OCI-LY1 (cell line): ENCODE data around the gene GIGYF2.

Experiments
- H2AFZ ChIP-seq: fragments of 200-600 bp; sonication (generic), shearing (Covaris generic); 2 replicates; pipeline ENCODE4 v1.6.0; 2014; ENCODE audit warnings: antibody characterized with exemption, mild to moderate bottlenecking, low read length
- H3F3A ChIP-seq: fragments of 200-600 bp; sonication (generic), shearing (Covaris generic); 2 replicates; pipeline ENCODE4 v1.6.0; 2014; ENCODE audit warnings: mild to moderate bottlenecking, antibody characterized with exemption, low read length, moderate library complexity; ENCODE audit not compliant: insufficient read depth
- H3K27ac ChIP-seq: fragments of 200-600 bp; sonication (generic); 2 replicates; pipeline ENCODE4 v1.5.1; 2014; ENCODE audit warnings: low read length, mixed run types, mild to moderate bottlenecking, low read depth; ENCODE audit not compliant: poor library complexity, severe bottlenecking
- H3K27me3 ChIP-seq: fragments of 200-600 bp; sonication (generic); 2 replicates; pipeline ENCODE4 v1.6.0; 2014; ENCODE audit warnings: antibody characterized with exemption, mild to moderate bottlenecking, low read length, moderate library complexity; ENCODE audit not compliant: insufficient read depth
- H3K36me3 ChIP-seq: fragments of 200-600 bp; sonication (generic); 2 replicates; pipeline ENCODE4 v1.6.1; 2014; ENCODE audit warnings: mild to moderate bottlenecking, antibody characterized with exemption, low read length, moderate library complexity, mixed read lengths; ENCODE audit not compliant: insufficient read depth
- H3K4me1 ChIP-seq: fragments of 200-600 bp; sonication (generic); 2 replicates; pipeline ENCODE4 v1.5.1; 2014; ENCODE audit warnings: mild to moderate bottlenecking, low read length, moderate library complexity; ENCODE audit not compliant: insufficient read depth, severe bottlenecking
- H3K4me2 ChIP-seq: fragments of 200-600 bp; sonication (generic), shearing (Covaris generic); 2 replicates; pipeline ENCODE4 v1.6.1; 2014; ENCODE audit warnings: low read length
- H3K4me3 ChIP-seq: fragments of 200-600 bp; sonication (generic); 2 replicates; pipeline ENCODE4 v1.5.1; 2014; ENCODE audit warnings: low read length, low read depth, mild to moderate bottlenecking, mixed read lengths; ENCODE audit not compliant: poor library complexity, severe bottlenecking
- H3K79me2 ChIP-seq: fragments of 200-600 bp; shearing (Covaris generic); 2 replicates; pipeline ENCODE4 v1.6.1; 2016; ENCODE audit warnings: mixed run types, low read length, mixed read lengths; ENCODE audit not compliant: insufficient read depth
- H3K9ac ChIP-seq: fragments of 200-600 bp; sonication (generic), shearing (Covaris generic); 2 replicates; pipeline ENCODE4 v1.6.1; 2014; ENCODE audit warnings: mild to moderate bottlenecking, low read length, mixed read lengths
- H3K9me2 ChIP-seq: fragments of 200-600 bp; sonication (generic), shearing (Covaris generic); 2 replicates; pipeline ENCODE4 v1.6.1; 2014; ENCODE audit warnings: low read depth, mild to moderate bottlenecking, low read length, mixed read lengths
- H3K9me3 ChIP-seq: fragments of 200-600 bp; shearing (Covaris generic); 2 replicates; pipeline ENCODE4 v1.6.1; 2014; ENCODE audit warnings: low read length, mixed read lengths
- H4K20me1 ChIP-seq: fragments of 200-600 bp; sonication (generic), shearing (Covaris generic); 2 replicates; pipeline ENCODE4 v1.6.0; 2016; ENCODE audit warnings: mild to moderate bottlenecking, low read length; ENCODE audit not compliant: insufficient read depth
- EZH2 ChIP-seq: fragments of 200-600 bp; sonication (generic), shearing (Covaris generic); IDR thresholded peaks from 2 replicates; pipeline ENCODE4 v1.8.0; 2017; ENCODE audit warnings: borderline replicate concordance, mixed run types, mild to moderate bottlenecking, antibody characterized with exemption, low read length, moderate library complexity, mixed read lengths
- TF ChIP-seq, protein P1 (sequence below): fragments of 200-600 bp; sonication (generic), shearing (Covaris generic); IDR thresholded peaks from 2 replicates; pipeline ENCODE4 v1.5.1; 2017; ENCODE audit warnings: mild to moderate bottlenecking, antibody characterized with exemption, low read length, moderate library complexity, mixed read lengths

Gene GIGYF2

GRCh38 chr2:232672588-232672987 is 24.5 kb upstream of the GIGYF2 start:
- Histone ChIP-seq H3K27me3 (peaks cover 9% of the 10 kb centered on the region; the same call in 1 of the 2 replicates), H3K27ac (no peak overlapping the region), H2AFZ (no peak overlapping the region), H3K9me2 (no peaks in the 10 kb centered on the region), H4K20me1 (no peaks in the 10 kb centered on the region), H3K4me2 (no peak overlapping the region), H3K79me2 (no peaks in the 10 kb centered on the region), H3F3A (no peaks in the 10 kb centered on the region), H3K9ac (no peak overlapping the region), H3K4me3 (no peak overlapping the region), H3K9me3 (no peaks in the 10 kb centered on the region), H3K4me1 (no peaks in the 10 kb centered on the region), H3K36me3 (no peaks in the 10 kb centered on the region)
- no peak for TF ChIP-seq EZH2
- TF ChIP-seq, protein P1, sequence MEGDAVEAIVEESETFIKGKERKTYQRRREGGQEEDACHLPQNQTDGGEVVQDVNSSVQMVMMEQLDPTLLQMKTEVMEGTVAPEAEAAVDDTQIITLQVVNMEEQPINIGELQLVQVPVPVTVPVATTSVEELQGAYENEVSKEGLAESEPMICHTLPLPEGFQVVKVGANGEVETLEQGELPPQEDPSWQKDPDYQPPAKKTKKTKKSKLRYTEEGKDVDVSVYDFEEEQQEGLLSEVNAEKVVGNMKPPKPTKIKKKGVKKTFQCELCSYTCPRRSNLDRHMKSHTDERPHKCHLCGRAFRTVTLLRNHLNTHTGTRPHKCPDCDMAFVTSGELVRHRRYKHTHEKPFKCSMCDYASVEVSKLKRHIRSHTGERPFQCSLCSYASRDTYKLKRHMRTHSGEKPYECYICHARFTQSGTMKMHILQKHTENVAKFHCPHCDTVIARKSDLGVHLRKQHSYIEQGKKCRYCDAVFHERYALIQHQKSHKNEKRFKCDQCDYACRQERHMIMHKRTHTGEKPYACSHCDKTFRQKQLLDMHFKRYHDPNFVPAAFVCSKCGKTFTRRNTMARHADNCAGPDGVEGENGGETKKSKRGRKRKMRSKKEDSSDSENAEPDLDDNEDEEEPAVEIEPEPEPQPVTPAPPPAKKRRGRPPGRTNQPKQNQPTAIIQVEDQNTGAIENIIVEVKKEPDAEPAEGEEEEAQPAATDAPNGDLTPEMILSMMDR = no peak

- Histone ChIP-seq H3K79me2 (no peaks in the 10 kb centered on the region), H4K20me1 (no peaks in the 10 kb centered on the region), H3K4me2 (no peak overlapping the region), H3F3A (no peaks in the 10 kb centered on the region), H3K27me3 (peaks cover 9% of the 10 kb centered on the region; the same call in 1 of the 2 replicates), H3K9me3 (no peaks in the 10 kb centered on the region), H3K36me3 (no peaks in the 10 kb centered on the region), H3K9me2 (no peaks in the 10 kb centered on the region), H3K27ac (no peak overlapping the region), H2AFZ (no peak overlapping the region; the same call in 1 of the 2 replicates), H3K9ac (no peak overlapping the region), H3K4me1 (no peaks in the 10 kb centered on the region), H3K4me3 (no peak overlapping the region)
- no peak for TF ChIP-seq EZH2
- TF ChIP-seq, protein P1 = no peak
Observed at GRCh38 chr2:232674491-232674890, 22.6 kb upstream of the GIGYF2 start.

- Histone ChIP-seq H3K36me3 (no peaks in the 10 kb centered on the region), H3K4me2 (no peak overlapping the region), H3K4me3 (no peak overlapping the region), H3K79me2 (no peaks in the 10 kb centered on the region), H3F3A (no peaks in the 10 kb centered on the region), H3K9me3 (no peaks in the 10 kb centered on the region), H2AFZ (no peak overlapping the region), H4K20me1 (no peaks in the 10 kb centered on the region), H3K9ac (no peak overlapping the region), H3K27me3 (peaks cover 9% of the 10 kb centered on the region; the same call in 1 of the 2 replicates), H3K9me2 (no peaks in the 10 kb centered on the region), H3K27ac (no peak overlapping the region), H3K4me1 (no peaks in the 10 kb centered on the region)
- TF ChIP-seq, protein P1 = no peak
- TF ChIP-seq EZH2 = no peak
Observed at GRCh38 chr2:232675381-232675780, 21.8 kb upstream of the GIGYF2 start.
